A673 (cell line): ENCODE data around the gene PTPA. TPM values are rescaled to one million over a fixed set of nuclear protein-coding genes. Genes with fewer than 3 reads are reported as not detected.
"Not testable (repeated sequence)": the region's sequence is repeated elsewhere in the genome, so short reads cannot be mapped to it uniquely, and the experiment has no call there.

Experiments
- BruUV-seq: library from RNA; stranded (reverse); fragments of 400-500 nt; replicated peaks from 2 replicates; lab custom pipeline; 2021; lab: Mats Ljungman, UMichigan
- CTCF ChIA-PET: fragments of 300-600 bp; sonication (Branson Sonifier 250); formaldehyde crosslinking; loops from one replicate; lab custom pipeline; 2022; ENCODE audit warnings: antibody characterized with exemption; lab: Charles Lee
- POLR2A ChIA-PET: fragments of 300-600 bp; sonication (Branson Sonifier 250); formaldehyde crosslinking; loops from one replicate; lab custom pipeline; 2022; ENCODE audit warnings: antibody characterized with exemption; ENCODE audit not compliant: low non-redundant PET; lab: Charles Lee
- DNase-seq: peaks from one replicate; pipeline ENCODE4 v3.0.0-alpha.2; 2015; ENCODE audit warnings: low spot score
- H3K27ac ChIP-seq: fragments of 200-600 bp; sonication (generic); 2 replicates; pipeline ENCODE4 v1.5.1; 2016; ENCODE audit warnings: mixed run types, low read depth, mild to moderate bottlenecking, mixed read lengths, antibody characterized with exemption, low read length; ENCODE audit not compliant: poor library complexity, severe bottlenecking
- H3K27me3 ChIP-seq: fragments of 200-600 bp; sonication (generic); replicated peaks from 2 replicates; pipeline ENCODE4 v1.6.1; 2017; ENCODE audit warnings: mixed run types, low read depth, mild to moderate bottlenecking, mixed read lengths, antibody characterized with exemption, low read length; ENCODE audit not compliant: insufficient read depth, poor library complexity
- H3K36me3 ChIP-seq: fragments of 200-600 bp; sonication (generic); 2 replicates; pipeline ENCODE4 v1.6.1; 2016; ENCODE audit warnings: mixed run types, mild to moderate bottlenecking, mixed read lengths, antibody characterized with exemption, low read length; ENCODE audit not compliant: insufficient read depth, poor library complexity, severe bottlenecking
- H3K4me1 ChIP-seq: fragments of 200-600 bp; sonication (generic); 2 replicates; pipeline ENCODE4 v1.6.1; 2017; ENCODE audit warnings: mixed run types, mild to moderate bottlenecking, mixed read lengths, antibody characterized with exemption, low read length; ENCODE audit not compliant: insufficient read depth, poor library complexity, severe bottlenecking
- H3K4me3 ChIP-seq: fragments of 200-600 bp; sonication (generic); 2 replicates; pipeline ENCODE4 v1.5.1; 2016; ENCODE audit warnings: low read depth, mixed run types, mild to moderate bottlenecking, mixed read lengths, low read length; ENCODE audit not compliant: poor library complexity, severe bottlenecking
- H3K9me3 ChIP-seq: fragments of 200-600 bp; sonication (generic); 2 replicates; pipeline ENCODE4 v1.6.1; 2016; ENCODE audit warnings: mixed run types, low read depth, mild to moderate bottlenecking, mixed read lengths, antibody characterized with exemption, low read length; ENCODE audit not compliant: poor library complexity, severe bottlenecking
- CTCF ChIP-seq: fragments of 300-800, 200-600 bp; sonication (generic); conservative IDR thresholded peaks from 2 replicates; pipeline ENCODE4 v1.5.1; 2017; ENCODE audit warnings: low read depth, mild to moderate bottlenecking, antibody characterized with exemption, low read length, moderate library complexity, mixed read lengths
- EZH2 ChIP-seq: fragments of 200-600 bp; sonication (generic); IDR thresholded peaks from 2 replicates; pipeline ENCODE4 v1.6.1; 2017; ENCODE audit warnings: borderline replicate concordance, low read depth, mild to moderate bottlenecking, mixed read lengths, antibody characterized with exemption, low read length; ENCODE audit not compliant: poor library complexity, severe bottlenecking
- intact Hi-C: fragments of 100-400 bp; cut with micrococcal nuclease; formaldehyde crosslinking; loops from one replicate; pipeline ENCODE4 v1.10.0; 2022; ENCODE audit not compliant: unreplicated experiment
- total RNA-seq: library from RNA; stranded (reverse); gene quantifications from 2 replicates; pipeline ENCODE4 v1.2.3, GENCODE V29; 2021

Gene PTPA
- total RNA-seq, 1 experiment from 2014 or later, result 157 TPM

- Histone ChIP-seq H3K36me3 (no peaks in the 10 kb centered on the region), H3K27ac (no peak overlapping the region), H3K9me3 (no peaks in the 10 kb centered on the region), H3K4me1 (no peaks in the 10 kb centered on the region), H3K27me3 (no peaks in the 10 kb centered on the region), H3K4me3 (no peak overlapping the region)
- DNase-seq, result peak; percentile 34
- ChIA-PET CTCF (no interaction called here), POLR2A (interaction anchor here (0.7 kb wide), 1 partner anchor 490 kb away, joined by 3 read pairs; no protein-coding TSS in a partner anchor)
- intact Hi-C loops, result no loop called here
- BruUV-seq, result no TSS peak
- TF ChIP-seq CTCF, result no peak
- TF ChIP-seq EZH2, result no peak
Measured at GRCh38 chr9:129118799-129119198, 7.6 kb downstream of the PTPA start.

GRCh38 chr9:129121483-129121882 lies 10.3 kb downstream of the PTPA start:
- ChIA-PET POLR2A (no interaction called here), CTCF (no interaction called here)
- TF ChIP-seq CTCF (no peak), EZH2 (no peak)
- no peak overlapping the region for H3K27ac ChIP-seq
- peaks cover 4% of the 10 kb centered on the region for H3K4me1 ChIP-seq
- no peaks in the 10 kb centered on the region for H3K27me3 ChIP-seq
- no TSS peak for BruUV-seq
- intact Hi-C loops, result no loop called here
- H3K9me3 ChIP-seq, result no peaks in the 10 kb centered on the region
- DNase-seq, result peak; percentile 40
- no peak overlapping the region for H3K4me3 ChIP-seq
- H3K36me3 ChIP-seq, result peaks cover 9% of the 10 kb centered on the region

- ChIA-PET POLR2A (no interaction called here), CTCF (interaction anchor here (1.3 kb wide), 1 partner anchor 10 kb away, joined by 5 read pairs; no protein-coding TSS in a partner anchor)
- peaks cover 9% of the 10 kb centered on the region for H3K36me3 ChIP-seq
- TF ChIP-seq CTCF (no peak), EZH2 (no peak)
- intact Hi-C loops, result no loop called here
- no TSS peak for BruUV-seq
- peaks cover 11% of the 10 kb centered on the region for H3K4me1 ChIP-seq
- H3K27me3 ChIP-seq, result no peaks in the 10 kb centered on the region
- H3K9me3 ChIP-seq, result no peaks in the 10 kb centered on the region
- H3K27ac ChIP-seq, result no peak overlapping the region
- DNase-seq, result no peak
- no peak overlapping the region for H3K4me3 ChIP-seq
Measured at GRCh38 chr9:129122133-129122532, 10.9 kb downstream of the PTPA start.

GRCh38 chr9:129122976-129123375 lies 11.8 kb downstream of the PTPA start:
- peaks cover 15% of the 10 kb centered on the region for H3K4me1 ChIP-seq
- intact Hi-C loops, H3K9me3 ChIP-seq, POLR2A ChIA-PET, BruUV-seq, DNase-seq, H3K4me3 ChIP-seq, H3K27ac ChIP-seq, H3K27me3 ChIP-seq: not testable (repeated sequence)
- H3K36me3 ChIP-seq, result peaks cover 13% of the 10 kb centered on the region
- CTCF ChIA-PET, result interaction anchor here (1.3 kb wide), 1 partner anchor 9 kb away, joined by 5 read pairs; no protein-coding TSS in a partner anchor
